ENCODE results near the gene MYH15.
"Not testable (repeated sequence)": the region's sequence is repeated elsewhere in the genome, so short reads cannot be mapped to it uniquely, and the experiment has no call there.

MYH15 gene

GRCh38 chr3:108380128-108380795, 130.1 kb downstream of the MYH15 start:
- DNase-seq: no peak

DNA sequence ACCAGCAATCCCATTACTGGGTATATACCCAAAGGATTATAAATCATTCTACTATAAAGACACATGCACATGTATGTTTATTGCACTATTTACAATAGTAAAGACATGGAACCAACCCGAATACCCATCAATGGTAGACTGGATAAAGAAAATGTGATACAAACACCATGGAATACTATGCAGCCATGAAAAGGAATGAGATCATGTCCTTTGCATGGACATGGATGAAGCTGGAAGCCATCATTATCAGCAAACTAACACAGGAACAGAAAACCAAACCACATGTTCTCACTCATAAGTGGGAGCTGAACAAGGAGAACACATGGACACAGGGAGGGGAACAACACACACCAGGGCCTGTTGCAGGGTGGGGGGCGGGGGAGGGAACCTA, 131.4 kb downstream of the MYH15 start:
- DNase-seq: not testable (repeated sequence)

DNA sequence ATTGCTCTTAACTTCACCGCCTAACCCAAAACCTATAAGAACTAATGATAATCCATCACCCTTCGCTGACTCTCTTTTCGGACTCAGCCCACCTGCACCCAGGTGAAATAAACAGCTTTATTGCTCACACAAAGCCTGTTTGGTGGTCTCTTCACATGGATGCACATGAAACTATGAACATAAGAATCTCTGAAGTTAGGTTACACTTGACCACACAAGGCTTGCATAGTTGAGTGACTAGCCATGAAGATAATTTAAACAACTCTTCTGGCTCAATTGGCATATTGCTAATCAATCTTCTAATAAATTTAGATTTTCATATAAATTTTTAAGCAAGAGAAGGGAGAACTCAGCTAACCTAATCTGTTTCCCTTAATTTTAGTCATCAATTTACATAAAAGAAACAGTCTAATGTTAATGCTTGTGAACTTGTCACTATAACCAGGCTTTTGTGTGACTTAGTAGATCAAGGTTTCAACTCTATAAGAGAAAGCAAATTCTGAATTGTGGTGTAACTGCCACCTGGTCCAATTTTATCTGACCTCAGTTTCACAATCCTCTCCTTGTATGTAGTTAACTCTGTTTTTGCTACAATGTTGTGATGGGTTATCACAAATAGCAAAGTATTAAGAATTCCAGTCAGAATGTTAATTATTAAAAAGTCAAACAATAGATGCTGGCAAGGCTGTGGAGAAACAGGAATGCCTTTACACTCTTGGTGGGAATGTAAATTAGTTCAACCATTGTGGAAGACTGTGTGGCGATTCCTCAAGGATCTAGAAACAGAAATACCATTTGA, 132.0 kb downstream of the MYH15 start:
- DNase-seq: no peak

DNA sequence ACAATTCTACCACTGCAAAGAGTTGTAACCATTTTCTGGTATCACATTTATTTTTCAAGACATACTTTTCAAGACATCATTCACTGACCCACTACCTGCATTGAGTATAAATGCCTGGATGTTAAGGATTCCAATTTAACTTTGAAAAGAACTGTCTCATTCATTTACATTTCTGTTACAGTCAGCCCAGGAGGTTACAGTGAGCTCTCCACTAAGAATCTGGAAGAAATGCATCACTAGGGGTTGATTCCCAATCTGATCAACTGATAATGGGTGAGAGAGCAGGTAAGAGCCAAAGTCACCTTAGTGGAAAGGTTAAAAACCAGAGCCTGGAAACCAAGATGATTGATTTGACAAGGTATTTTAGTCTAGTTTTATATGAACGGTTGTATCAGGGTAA, 133.0 kb downstream of the MYH15 start:
- no peak for DNase-seq

GRCh38 chr3:108376026-108376425, 134.4 kb downstream of the MYH15 start:
- DNase-seq: no peak

- no peak for DNase-seq
Measured at GRCh38 chr3:108359011-108359410, 151.4 kb downstream of the MYH15 start.

- DNase-seq: no peak
Measured at GRCh38 chr3:108357042-108357441, 153.4 kb downstream of the MYH15 start.

DNA sequence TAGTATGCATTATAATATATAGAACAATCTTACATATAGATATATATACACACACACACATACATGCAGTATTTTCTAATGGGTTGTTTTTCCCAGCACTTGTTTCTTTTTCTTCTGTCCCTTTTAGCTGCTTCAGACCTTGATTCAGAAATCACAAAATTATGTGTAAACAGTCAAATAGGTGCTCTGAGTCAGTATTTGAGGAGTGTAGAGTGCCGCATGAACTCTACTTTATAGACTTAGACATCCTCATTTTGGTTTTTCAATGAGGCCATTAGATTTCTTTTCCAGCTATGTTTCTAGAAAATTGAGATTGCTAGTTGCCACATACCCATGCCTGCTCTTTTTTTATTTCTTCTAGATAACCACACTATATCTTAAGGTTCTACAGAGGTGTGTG, 155.8 kb downstream of the MYH15 start:
- no peak for DNase-seq

DNA sequence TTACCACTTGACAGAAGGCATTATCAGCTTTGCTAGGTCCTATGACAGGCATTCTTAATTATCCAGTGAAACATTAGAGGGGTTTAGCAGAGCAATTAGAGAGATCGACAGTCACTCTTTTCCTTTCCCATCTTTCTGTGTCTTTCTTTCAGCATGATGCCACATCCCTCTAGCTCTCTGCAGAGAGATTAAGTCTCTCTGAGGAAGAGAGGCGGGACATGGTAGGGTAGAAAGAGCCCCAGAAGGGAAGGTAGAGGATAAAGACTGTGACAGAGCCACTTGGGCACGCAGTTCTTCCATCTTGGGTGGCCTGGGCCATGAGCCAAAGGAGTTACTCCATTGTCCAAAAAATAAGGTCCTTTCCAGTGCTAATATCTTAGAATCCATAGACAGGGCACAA, 158.2 kb downstream of the MYH15 start:
- no peak for DNase-seq

DNA sequence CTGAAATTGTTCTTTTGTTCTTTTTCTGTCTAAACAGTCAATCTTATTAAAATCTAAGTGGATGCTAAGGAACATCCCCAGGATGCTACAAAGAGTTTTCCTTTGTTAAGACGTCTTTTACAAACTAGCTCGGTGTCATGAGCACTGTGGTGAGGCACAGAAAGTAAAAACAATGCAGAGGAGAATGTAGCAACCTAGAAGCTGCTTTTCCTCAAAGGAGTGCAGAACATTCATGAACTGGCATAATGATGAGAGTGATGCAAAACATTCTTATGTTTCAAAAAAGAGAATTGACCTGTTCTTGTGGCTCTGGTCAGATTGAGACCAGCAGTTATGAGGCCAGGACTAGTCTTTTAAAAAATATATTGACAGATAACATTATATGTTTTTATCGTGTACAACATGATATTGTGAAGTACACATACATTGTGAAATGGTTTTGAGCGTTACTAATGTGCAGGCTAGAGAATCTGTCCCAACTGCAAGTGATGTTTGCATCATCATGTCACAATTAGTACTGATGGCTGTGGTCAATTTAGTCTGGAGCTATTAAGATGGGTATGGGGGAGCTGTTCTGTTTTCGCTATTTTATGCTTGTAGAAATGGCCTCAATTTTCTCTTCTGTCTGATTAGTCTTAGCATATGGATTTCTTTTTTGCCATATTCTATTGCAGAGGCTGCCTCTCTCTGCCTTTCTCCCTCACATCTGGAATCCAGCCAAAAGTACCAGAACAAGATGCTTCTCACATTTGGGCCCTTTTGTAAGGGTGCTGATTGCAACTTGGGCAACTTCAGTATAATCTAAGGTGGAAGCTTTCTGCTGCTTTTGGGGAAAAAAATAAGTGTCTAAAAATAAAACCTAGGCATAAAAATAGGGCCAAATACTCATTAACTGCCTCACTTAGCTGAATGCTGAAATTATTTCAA, 163.8 kb downstream of the MYH15 start:
- no peak for DNase-seq

- no peak for DNase-seq
Measured at GRCh38 chr3:108345492-108346205, 164.7 kb downstream of the MYH15 start.

DNA sequence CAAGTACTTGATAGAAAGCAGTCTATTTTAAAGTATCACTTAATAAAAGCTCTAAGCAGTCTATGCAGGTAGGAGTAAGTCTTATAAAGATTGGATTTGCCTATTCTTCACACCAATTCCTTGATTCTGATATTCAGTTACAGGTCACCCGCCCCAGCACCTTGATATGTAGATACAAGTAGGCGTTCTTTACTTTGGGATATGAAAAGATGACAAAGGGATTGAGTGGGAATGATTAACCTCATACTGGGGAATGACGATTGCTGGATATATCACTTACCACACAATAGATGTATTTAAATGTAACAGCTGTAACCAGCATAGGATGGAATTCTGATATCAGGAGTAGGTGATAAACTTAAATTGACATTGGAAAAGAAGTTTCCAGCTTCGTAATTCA, 166.9 kb downstream of the MYH15 start:
- no peak for DNase-seq

GRCh38 chr3:108342837-108343486, 167.4 kb downstream of the MYH15 start:
- DNase-seq: no peak

DNA sequence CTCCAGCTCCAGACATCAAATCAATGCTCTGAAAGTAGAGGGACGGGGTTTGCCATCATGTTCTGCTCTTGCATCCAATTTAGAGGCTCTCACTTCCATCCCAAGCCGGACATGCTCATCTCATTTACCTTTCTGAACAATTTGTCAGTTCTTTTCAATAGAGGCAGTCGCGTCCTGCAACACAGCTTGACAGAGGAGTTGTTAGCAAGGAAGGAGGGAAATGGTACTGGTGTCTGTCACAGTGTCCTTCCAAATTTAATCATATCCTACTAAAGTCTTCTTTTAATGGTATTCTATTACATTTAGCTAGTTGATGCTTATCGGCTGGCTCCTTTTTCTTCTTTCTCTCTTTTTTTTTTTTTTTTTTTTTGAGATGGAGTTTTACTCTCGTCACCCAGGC, 168.5 kb downstream of the MYH15 start:
- no peak for DNase-seq

DNA sequence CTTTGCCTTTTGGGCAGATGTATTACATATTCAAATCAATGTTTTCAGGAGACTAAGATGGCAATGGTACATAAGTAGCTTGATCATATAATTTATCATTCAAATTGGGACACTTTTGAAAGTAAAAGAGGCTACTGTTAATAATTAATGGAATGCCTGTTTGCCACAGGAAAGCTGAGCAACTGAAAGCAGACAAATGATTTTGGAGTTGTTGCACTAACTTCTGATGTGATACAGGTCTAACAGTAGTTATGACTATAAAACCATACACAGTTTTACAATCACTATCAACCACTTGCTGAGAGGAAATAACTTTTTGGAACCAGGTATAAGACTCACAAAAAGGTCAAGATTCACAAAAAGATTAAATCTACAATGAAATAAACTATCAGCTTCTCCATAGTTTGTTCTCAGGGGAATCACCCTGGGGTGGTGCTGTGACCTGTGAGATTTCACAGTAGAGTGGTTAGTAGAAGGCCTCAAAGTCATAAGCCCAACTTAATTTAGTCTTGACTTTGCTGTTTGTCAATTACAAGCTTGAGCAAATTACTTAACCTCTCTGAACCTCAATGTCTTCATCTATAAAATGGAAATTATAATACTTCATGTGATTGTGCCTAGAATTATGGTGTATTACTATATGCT, 171.4 kb downstream of the MYH15 start:
- DNase-seq: no peak

DNA sequence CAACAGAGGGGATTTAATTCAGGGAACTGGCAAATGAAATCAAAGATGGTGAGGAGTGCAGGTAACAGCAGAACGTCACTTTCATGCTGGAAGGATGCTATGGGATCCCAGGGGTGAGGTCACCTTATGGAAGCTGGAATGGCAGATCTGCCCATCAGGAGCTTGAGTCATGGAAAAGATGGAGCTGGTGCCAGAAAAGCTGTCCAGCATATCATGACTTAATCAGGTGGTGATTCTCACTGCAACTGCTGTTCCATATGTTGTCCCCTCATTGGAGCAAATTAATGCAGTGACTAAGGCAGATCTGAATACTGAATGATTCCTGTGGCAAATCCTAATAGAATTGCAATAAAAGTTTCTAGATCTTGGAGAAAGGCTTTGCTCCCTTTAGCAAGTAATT, 175.7 kb downstream of the MYH15 start:
- no peak for DNase-seq

GRCh38 chr3:108333961-108334360, 176.4 kb downstream of the MYH15 start:
- DNase-seq: no peak

DNA sequence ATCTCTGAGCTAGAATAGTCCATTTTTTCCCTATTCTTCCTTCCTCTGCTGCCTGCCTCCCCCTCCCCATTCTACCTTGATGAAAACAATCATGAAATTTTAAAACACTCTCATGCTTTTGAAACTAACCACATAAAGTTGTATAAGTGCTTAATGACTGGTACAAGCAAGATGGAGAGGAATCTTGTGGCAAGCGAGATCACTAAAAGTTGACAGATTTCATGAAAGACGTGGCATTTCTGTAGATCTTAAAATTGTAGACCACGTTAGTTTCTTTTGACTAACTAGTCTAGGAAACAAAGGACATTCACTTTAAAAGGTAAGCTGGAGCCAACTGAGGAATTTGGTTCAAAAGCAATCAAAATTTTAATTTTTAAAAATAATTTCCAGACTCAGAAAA, 178.6 kb downstream of the MYH15 start:
- no peak for DNase-seq
